ENCODE data around the gene IGFBP5.
A peak's percentile ranks its signal among the peaks of the same experiment; 100 is the strongest.

Gene IGFBP5, protein sequence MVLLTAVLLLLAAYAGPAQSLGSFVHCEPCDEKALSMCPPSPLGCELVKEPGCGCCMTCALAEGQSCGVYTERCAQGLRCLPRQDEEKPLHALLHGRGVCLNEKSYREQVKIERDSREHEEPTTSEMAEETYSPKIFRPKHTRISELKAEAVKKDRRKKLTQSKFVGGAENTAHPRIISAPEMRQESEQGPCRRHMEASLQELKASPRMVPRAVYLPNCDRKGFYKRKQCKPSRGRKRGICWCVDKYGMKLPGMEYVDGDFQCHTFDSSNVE

DNA sequence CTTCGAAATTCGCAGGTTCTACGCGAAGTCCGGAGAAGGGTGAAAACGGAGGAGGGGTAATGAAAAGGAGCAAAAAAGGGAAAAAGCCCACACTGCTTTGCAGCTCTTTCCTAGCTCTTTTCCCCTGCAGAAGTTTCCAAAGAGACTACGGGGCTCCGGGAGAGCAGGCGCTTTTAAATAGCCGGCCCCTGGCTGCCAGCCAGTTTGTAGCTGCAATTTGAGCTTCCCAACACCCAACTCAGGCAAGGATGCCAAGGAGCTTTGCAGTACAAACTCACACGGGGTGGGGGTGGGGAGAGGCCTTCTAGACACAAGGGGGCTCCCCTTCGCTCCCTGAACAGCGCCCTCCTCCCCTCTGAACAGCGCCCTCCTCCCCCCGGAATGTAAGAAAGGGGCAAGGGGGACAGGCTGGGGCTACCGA is at the start of gene IGFBP5:
Gene IGFBP5 (minus strand): TSS at position 149 of the 421 bp plus-strand sequence. CDS start 774 bp downstream, outside the sequence.
- peak; percentile 94 for DNase-seq

DNA sequence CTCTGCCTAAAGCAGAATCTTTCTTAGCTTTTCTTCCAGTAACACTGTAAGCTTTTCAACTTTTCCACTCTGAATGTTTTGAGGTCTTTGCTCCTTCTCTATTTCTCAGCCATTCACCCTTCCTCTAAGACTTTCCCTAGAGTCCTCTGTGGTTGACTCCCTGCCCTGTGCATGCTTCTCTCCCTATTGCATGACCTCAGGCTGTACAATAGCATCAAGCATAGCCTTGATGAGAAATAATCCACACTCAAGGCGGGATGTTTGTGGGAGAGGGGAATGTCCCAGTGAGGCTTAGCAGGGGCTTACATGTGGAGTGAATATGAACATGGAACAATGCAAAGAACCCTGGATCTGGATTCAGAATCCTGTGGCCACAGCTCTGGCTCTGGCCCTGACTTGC is 48.4 kb upstream of the IGFBP5 start:
- peak; percentile 60 for DNase-seq

DNA sequence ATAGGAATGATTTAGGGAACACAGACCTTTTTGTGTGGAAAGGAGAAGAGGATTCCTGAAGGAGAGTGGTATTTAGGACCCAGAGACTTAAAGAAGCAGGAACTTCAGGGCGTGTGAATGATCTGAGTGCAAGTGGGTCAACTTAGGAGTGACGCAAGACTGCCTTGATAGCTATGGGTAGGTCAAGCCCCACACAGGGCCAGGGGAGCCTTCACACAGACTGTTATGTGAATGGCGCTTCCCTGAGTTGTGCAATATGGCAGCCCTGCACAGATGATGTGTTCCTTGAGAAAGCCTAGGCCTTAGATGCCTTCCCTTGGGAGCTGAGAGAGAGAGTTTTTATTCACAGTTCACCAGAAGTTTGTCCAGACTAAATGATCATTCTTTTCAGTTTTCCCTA is 47.1 kb upstream of the IGFBP5 start:
- DNase-seq = no peak

DNA sequence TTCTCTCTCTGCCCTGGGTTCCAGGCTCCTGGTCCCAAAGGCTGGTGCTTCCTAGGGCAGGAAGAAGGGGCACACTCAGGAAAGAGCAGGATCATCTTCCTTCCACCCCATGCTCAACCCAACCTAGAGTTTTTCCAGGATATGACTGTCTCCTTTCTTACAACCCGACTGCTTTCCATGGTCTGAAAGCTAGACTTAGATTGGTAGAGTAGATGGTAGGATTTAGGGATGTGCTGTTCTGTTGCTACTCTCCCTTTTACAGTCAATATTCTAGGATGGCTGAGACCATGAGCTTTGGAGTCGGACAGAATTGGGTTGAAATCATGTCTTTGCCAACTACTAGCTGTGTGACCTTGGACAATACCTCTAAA is 45.9 kb upstream of the IGFBP5 start:
- no peak for DNase-seq

DNA sequence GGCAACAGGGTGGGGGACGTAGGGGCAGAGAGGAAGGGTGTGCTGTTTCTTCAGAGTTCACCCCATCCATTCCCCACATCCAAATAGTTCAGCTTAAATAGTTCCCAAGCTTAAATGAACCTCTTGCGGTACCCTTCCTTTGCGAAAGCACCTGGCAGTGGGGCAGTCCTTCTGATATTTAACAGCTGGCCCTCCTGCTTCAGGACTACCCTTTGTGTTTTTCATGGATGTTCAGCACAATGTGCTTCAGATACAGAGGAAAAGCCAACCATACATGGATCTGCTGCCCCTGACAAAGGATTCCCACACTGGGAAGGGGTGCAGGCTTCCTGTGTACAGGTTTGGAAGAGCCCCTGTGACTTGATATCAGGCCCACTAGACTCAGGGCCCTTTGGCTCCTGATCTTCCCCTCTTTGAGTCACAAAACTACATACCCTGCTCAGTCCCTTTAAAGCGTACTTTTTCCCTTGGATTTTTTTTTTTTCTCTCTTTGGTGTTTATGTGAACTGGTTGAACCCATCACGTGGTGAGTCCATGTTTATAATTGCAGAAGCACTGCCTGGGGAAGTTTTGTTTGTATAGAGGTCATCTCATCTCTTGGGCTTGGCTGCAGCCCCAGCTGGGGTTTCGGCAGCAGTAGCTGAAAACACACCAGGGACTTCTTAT is 45.3 kb upstream of the IGFBP5 start:
- DNase-seq = no peak

DNA sequence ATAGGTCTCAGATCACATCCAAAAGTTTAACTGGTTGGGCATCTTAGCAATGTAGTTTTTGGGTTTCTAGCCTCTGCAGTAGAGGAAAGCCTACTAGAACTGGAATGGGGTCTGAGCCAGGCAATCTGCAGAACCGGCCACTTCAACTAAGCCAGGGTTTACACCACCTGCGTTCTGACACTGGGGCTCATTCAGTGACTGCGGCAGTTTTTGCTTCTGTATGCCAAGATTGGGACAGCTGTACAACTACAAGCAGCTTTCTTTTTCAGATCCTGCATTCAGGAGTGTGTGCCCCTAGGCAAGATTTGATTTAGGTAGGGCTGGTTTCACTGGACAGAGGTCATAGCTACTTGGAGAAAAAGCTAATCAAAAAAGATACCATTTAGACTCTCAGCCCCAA is 43.7 kb upstream of the IGFBP5 start:
- DNase-seq = no peak

DNA sequence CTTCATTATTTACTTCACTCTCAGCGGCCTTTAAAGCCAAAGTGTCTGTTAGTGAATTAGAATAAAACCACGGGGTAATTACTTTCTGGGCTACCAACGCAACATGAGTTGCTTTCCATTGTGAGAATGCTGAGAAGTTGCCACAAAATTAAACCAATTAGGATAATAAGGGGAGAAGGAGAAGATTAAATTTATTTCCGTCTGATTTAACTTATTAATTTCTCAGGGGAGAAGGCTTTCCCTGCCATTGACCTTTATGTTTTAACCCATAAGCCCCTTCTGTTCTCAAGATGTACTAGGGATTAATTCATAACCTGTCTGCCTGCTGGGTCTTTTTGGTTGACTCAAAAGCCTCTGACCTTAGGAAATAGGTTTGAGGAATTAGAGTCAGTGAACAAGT is 42.3 kb upstream of the IGFBP5 start:
- no peak for DNase-seq

DNA sequence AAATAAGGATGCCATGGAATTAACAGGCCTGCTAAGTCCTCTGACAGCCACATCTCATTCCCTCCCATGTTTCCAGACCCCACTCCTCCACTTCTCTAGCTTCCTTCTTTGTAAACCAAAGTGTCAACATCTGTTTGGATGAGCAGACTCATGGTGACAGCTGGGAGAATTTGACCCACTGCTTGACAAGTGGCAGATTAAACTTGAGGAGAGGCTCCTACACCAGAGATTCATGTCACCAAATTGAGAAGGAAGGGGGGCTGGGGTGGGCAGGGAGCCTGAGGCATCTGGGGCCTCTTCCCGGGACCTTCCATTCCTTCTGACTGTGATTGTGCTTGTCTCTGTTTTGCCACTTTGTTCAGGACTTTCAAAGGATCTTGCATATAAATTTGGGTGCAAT is 41.0 kb upstream of the IGFBP5 start:
- no peak for DNase-seq

DNA sequence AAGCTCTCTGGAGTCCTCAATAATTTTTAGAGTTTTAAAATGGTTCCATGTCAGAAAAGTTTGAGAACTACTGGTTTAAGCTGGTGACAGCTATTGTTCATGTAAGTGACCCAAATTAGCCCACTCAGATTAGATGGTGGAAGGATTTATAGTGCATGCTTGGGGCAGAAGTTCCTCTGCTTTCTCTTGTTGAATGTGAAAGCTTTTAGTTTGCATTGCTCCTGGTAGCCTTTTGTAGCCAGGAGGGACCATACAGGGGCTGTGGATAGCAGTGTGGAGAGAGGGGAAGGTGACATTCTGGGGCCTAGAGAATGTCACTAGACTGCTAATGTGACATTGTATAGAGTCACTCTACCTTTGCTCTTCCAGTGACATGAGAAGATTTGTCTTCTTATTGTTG is 40.3 kb upstream of the IGFBP5 start:
- no peak for DNase-seq

DNA sequence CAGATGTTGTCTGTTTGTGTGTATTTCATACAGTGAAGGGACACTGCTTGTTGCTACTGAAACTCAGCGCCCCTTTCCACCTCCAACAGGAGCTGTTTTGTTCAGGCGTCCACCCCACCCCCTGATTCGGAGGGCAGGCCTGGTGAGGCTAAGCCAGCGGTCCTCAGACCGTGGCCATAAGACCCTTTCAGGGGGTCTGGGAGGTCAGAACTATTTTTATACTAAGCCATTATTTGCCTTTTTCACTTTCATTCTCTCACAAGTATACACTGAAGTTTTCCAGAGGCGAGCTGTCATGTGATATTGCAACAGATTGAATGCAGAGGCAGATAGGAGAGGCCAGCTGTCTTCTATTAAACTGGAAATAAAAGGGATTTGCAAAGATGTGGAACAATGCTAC is 39.7 kb upstream of the IGFBP5 start:
- peak; percentile 41 for DNase-seq

DNA sequence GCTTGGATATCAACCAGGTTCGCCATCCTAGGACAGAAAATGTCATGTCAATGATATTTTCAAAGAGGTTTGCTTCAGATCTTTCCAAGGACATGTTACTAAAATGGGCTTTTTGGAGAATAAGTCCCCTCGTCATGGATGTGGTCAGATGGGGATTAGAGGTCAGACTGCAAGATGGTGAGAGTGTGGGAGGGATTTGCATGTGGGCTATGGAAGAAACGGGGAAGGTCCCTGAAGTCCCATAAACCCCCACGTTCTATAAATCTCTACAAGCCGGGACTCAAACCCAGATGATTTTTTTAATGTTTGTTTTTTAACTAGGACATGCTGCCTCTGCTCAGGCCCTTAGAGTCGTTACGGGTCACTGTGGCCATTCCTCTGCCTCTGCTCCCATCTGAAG is 37.7 kb upstream of the IGFBP5 start:
- no peak for DNase-seq

DNA sequence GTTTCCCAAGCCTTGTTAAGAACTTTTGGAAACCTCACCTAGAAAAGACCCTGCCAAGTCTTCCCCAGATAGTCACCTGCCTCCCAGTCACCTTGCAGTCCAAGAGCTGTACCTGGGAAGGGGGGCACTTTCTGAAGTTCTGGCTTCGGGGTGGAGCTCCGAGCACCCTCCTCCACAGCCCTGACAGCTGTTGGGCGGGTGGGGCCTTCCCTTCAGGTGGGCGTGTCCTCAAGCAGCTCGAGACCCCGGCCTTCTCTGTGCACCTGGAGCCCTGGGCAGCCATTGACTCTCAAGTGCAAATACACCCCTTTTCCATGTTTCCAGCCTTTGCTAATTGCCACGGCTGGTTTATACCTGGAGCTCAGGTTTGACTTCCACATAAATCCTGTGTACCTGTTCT is 37.0 kb upstream of the IGFBP5 start:
- no peak for DNase-seq

DNA sequence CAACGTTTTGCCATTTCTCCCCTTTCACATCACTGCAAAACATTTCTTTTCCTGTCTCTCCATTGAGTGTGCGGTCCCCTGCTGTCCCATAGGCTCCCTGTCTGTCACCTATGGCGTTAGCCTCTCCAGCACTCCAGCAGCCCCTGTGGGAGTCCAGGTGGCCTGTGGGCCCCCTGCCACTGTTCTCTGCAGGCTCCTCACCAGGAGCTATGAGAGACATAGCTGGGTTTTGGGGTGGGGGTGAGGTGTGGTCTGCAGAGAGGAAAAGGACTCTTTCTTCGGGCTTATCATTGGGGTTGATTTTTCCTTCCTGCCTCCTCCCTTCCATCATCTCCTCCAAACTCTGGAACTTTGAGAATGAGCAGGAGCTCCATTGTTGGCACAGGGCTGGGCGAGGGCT is 36.1 kb upstream of the IGFBP5 start:
- no peak for DNase-seq

DNA sequence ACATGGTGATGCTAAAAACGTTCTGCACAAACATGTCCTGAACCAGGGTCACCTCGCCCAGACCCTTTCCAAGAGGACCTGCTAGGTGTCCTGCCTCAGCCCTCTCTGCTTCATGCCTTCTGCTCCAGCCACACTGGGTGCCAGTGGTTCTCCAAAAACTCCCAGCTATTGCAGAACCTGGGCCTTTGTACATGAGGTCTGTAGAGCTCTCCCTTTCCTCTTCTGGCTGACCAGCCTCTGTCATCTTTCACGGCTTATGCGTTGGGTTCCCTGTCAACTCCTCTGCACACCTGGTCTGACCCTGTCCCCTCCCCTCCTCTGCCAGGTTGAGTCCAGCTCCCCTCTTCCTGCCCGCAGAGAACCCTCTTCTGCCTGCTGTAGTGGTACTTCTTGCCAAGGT is 35.5 kb upstream of the IGFBP5 start:
- no peak for DNase-seq

DNA sequence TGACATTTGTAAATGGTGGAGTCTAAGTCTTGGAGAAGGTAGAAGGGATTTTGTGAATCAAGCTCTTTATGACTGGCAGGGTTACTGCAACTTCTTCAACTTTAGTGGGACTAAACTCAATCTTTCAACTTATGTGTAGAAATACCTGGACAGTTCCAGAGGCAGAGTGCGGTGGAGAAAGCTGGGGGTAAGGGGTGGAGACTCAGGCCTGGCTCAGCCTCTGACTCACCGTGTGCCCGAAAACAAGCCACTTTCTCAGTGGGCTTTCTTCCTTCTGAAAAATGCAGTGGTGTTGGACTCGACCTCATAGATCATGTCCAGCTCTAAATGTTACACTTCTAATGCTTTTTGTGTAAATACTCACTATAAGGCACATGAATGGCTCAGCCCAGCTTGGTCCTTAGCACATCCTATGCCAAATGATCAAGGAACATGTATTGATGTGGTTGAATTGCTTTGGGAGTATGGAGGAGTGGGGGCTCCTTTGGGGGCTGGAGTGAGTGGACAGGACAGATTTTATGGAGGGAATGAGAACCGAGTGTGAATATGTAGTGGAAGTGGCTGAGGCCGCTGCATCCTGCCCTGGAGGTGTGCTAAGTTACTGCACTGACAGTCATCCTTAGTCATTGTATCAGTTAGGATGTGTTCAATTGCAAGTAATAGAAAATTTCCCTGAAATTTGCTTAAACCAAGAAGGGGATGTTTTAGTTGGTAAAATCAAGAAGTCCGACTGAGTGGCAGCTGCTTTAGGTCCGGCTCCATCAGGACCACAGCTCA is 32.2 kb upstream of the IGFBP5 start:
- no peak for DNase-seq

DNA sequence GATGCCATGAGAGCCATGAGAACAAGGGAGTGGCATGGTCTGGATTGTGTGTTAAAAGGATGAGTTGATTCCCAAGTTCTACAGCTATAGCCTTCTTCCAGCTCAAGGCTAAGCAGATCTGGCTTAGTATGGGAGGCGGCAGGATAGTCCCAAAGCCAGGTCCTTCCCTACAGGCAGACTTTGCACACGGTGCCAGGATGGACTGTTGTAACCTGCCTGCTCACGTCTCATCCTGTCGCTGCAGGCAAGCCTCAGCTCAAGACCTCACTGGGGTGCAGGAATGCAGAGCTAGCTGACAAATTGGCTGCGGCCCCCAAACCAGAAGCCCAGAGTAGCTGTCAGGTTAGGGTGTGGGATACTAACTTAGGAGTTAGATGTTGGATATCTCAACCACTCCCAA is 28.8 kb upstream of the IGFBP5 start:
- DNase-seq = no peak

DNA sequence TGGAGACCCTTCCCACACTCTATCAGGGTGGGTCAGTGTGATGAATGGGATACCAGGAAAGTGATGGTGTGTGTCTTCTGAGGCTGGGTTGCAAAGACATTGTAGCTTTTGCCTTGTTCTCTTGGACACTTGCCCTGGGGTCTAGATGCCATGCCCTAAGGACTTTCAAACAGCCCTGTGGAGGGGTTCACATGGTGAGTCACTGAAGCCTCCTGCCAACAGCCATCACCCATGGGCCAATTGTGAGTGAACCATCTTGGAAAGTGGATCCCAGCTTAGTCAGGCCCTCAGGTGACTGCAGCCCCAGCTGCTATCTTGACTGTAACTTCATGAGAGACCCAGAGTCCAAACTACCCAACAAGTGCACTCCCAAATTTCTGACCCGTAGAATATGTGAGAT is 25.8 kb upstream of the IGFBP5 start:
- DNase-seq = no peak

DNA sequence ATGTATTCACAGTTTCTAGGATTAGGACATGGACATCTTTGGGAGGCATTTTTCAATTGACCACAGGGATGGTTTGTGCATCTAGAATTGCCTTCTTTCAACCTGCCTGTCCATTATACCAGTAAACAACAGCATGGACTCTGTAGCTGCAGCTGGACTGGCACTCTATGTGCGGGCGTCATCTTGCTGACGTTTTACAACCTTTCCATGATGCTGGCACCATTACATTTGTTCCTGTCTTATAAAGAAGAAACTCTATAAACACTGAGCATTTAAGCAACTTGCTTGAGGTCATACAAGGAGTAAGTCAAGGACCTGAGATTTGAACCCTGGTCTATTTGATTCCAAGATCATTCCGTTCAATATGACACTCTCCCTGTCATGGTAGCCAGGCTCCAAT is 25.4 kb upstream of the IGFBP5 start:
- DNase-seq = no peak

DNA sequence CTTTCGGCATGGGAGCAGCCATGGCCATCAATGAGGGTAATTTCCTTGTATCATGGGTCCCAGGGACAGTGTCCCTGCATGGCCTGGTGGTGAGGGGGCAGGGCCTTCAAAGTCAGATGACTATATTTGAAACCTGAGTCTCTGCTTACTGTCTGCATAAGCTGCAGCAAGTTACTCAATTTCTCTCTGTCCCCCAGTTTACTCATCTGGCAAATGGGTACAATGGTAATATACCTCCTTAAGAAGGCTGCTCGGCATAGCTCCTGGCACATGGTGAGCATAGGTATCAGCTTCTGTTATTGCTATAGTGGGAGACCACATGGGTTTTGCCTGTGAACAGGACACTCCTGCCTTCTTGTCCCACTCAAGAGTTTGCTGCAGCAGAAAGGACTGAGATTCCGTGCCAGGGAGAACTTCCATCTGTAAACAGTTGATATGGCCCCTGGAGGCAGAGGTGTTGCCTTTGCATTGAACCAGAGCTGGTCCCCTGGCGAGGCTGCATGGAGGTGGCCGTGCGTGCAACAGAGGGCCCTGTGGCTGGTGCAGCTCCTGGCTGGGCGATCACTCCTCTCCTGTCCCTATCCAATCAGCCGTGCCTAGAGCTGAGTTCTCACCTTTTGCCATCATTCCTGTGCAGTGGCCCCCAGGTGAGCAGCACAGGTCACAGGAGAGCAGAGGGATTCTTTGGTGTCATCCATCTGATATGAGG is 22.7 kb upstream of the IGFBP5 start:
- DNase-seq = no peak

DNA sequence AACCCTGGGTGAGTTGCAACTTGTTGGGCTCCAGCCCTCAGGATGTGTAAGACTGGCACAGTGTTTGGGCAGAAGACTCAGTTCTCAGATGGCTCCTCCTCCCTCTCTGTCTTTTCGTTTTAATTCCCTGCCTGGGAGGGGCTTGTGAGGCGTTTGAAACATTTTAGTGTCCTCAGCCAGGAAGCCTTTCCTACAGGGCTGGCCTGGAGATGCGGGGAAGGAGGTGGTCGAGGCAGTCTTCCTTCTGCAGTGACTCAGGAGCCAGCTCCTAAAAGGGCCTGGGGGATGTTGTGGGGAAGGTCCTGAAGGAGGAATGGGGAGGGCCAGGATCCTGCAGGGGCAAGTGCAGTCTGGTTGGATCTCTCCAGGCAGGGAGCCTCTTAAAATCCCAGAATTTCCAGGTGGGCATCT is 22.1 kb upstream of the IGFBP5 start:
- no peak for DNase-seq

DNA sequence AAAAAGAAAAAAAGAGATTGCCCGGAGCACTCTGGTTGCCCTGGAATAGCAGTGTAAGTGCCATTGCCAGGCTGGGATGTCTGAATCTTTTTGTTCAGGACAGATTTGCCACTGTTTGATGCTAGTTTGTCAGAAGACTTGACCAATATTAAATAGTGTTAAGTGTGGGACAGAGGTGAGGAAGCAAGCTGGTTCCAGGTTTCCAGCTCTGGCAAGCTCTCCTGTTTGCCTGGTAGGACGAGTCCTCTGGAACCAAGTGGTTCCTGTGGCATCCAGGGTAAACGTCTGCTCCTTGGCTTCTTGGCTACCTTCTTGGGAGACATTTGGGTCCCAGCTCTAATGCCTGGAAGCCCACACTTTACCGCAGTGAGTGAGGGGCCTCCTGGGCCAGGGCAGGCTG is 20.8 kb upstream of the IGFBP5 start:
- no peak for DNase-seq

DNA sequence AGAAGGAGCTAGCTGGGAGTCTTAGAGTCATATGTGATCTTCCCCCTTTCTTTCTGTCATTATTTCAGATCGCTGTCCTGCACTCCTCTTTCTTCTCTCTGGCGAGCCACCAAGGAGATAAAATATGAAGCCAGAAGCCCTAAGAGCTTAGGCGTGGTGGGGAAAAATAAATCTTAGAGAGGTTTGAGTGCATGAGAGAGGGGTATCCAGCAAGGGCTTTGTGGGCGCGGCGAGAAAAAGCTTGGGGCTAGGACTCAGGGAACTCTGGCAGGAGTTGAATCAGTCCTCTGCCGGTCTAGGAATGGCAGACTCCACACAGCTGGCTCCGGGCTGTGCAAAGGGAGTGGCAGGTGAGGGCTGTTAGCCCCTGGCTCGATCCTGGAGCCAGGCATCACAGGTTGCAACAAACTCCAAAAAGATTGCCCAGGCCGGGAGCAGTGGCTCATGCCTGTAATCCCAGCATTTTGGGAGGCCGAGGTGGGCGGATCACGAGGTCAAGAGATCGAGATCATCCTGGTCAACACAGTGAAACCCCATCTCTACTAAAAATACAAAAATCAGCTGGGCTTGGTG is 20.1 kb upstream of the IGFBP5 start:
- no peak for DNase-seq

DNA sequence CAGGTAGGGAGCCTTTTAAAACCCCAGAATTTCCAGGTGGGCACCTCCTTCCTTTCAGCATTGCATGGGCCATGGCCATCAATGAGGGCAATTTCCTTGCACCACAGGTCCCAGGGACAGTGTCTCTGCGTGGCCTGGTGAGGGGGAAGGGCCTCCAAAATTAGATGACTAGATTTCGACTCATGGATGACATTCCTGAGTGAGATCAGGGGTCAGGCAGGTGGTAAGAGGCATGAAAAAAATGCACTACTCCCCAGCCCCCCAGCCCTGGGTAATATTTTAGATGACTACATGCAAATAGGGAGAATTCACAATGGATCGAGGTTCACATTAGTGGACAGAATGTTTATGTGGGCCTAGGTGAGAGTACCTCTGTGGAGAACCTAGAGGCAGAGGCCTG is 19.0 kb upstream of the IGFBP5 start:
- DNase-seq = peak; percentile 74

All from fibroblast of upper back skin (primary cell).